HG02571 (cell line): ENCODE data around the gene MEGF6.

Source experiments
- ATAC-seq: cut with Tn5 transposase; IDR thresholded peaks from one replicate; pipeline ENCODE4 v1.9.1; 2021; ENCODE audit warnings: mild to moderate bottlenecking, moderate library complexity; ENCODE audit not compliant: unreplicated experiment

Gene MEGF6

DNA sequence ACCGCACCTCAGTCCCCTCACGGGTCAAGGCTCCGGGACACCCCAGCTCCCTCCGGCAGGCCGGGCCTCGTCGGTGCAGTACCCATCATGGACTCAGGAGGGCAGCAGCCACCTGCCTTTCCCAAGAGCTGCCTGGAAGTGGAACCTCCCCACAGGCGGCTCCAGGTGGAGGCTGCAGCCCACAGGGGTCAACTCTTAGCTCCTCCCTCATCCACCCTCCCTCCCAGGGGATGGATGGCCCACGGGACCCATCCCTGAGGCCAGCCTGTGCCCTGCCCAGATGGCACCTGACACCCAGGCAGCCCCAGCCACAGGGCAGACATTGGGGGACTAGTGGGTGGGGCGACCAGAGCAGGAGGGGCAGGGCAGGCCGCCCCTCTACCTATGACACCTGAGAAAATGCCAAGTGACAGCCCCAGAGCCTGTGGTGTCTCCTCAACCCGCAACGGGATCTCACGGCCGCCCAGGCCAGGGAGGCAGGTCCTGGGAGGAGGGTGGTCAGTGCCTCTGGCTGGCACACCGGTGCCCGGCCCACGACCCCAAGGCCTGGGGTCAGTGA lies 158.0 kb downstream of the MEGF6 start:
- no peak for ATAC-seq

DNA sequence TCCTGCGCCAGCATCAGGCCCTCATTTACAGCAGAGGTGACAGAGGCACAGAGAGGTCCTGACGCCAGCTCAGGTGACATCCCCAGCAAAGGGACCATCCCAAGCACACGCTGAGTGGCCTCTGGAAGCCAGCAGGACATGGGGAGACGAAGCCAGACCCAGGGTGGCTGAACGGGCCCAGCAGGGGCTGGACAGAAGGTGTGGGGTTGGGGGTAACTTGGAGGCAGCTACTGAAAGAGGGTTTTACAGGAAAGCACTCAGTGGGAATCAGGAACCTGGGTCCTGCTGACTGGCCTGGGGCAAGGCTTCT lies 158.5 kb downstream of the MEGF6 start:
- ATAC-seq = no peak

- ATAC-seq = no peak
Measured at GRCh38 chr1:3451994-3452865, 159.1 kb downstream of the MEGF6 start.

DNA sequence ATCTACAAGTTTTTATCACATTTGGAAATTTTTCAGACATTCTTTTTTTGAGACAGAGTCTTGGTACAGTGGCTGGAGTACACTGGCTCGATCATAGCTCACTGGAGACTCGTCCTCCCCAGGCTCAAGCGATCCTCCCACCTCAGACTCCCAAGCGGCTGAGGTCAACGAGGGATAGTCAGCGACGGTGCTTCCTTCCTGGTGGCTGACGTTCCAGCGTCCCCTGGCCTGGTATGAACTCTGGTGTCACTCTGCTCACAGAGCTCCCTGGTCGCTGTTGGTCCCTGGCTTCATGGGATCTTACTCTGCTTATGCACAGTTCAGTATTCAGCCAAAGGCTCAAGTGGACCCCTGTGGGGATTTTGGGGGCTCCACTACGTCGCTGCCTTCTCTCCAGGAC lies 160.3 kb downstream of the MEGF6 start:
- ATAC-seq = no peak

GRCh38 chr1:3450202-3450863 lies 161.0 kb downstream of the MEGF6 start:
- ATAC-seq = no peak

- ATAC-seq = no peak
Measured at GRCh38 chr1:3444736-3445135, 166.6 kb downstream of the MEGF6 start.

- no peak for ATAC-seq
Measured at GRCh38 chr1:3444298-3444697, 167.0 kb downstream of the MEGF6 start.

- ATAC-seq = no peak
Measured at GRCh38 chr1:3443807-3444206, 167.5 kb downstream of the MEGF6 start.

DNA sequence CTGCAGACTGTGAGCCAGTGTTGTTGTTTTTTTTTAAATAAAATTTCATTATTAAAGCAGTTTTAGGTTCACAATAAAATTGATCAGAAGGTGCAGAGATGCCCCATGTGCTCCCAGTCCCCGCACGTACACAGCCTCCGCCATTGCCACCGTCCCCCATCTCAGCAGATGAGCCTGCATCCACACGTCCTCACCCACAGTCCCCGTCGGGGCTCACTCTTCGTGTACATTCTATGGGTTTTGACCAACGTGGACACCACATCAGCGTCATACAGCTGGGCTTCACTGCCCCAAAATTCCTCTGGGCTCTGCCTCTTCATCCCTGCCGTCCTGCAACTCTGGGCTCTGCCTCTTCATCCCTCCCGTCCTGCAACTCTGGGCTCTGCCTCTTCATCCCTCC lies 168.4 kb downstream of the MEGF6 start:
- no peak for ATAC-seq

GRCh38 chr1:3442331-3442730 lies 169.0 kb downstream of the MEGF6 start:
- no peak for ATAC-seq

- ATAC-seq = no peak
Measured at GRCh38 chr1:3441880-3442279, 169.4 kb downstream of the MEGF6 start.

DNA sequence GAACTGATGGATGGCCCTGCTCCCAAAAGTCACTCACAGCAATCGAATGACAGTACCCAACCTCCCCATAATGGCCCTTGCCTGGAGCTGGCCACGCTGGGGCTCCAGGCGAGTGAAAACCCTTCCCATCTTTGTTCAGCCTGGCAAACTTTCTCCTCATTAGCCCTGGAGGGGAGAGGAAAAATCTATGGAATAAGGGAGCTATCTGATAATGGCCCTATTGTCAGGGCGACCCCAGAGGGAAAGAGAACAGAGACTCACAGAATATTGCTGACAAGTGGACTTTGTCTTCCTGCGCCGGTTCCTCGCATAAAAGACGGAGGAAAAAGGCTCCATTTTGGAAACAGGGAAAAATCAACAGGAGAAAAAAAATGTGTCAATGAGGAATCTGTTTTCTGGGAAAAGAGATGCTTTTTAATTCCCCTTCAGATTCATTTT lies 169.9 kb downstream of the MEGF6 start:
- no peak for ATAC-seq

DNA sequence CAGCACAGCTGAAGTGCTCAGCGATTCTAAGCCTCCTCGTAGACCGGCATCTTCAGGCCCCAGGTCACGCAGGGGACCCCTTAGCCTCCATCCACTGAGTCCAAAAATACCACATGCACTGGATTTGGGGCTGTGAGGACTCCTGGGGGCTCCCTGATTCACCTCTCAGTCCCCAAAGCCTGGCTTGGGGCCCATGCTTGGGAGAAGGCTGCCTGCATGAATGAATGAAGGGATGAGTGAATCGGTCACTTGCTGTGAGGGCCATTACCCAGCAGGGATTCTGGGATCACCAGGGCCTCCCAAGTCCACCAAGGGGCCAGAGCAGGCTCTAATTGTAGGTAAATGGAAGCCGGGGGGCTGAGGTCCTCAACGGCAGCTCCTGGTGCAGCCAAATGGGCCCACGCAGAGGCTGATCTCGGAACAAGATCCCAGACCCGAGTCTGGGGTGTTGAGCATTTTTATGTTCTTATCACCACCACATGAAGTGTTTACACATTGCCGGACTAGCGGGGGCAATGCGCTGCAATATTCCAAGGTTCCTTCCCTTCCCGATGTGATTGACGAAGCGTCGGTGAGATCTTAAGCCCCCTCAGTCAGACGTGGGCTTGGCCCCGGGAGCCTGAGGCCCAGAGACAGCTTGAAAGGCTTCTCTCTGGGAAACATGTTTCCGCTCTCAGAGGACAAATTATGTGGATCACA lies 170.4 kb downstream of the MEGF6 start:
- no peak for ATAC-seq

- no peak for ATAC-seq
Measured at GRCh38 chr1:3440300-3440681, 171.0 kb downstream of the MEGF6 start.
